ENCODE measurements around the gene NAALADL2.

NAALADL2 gene

GRCh38 chr3:175619369-175619768 lies 760.2 kb downstream of the NAALADL2 start:
- no peak for DNase-seq

- DNase-seq = no peak
Observed at GRCh38 chr3:175620093-175620492, 761.0 kb downstream of the NAALADL2 start.

- DNase-seq = no peak
Observed at GRCh38 chr3:175620532-175620931, 761.4 kb downstream of the NAALADL2 start.

GRCh38 chr3:175640958-175641357 lies 781.8 kb downstream of the NAALADL2 start:
- DNase-seq = no peak

- DNase-seq = no peak
Observed at GRCh38 chr3:175646865-175647264, 787.7 kb downstream of the NAALADL2 start.

DNA sequence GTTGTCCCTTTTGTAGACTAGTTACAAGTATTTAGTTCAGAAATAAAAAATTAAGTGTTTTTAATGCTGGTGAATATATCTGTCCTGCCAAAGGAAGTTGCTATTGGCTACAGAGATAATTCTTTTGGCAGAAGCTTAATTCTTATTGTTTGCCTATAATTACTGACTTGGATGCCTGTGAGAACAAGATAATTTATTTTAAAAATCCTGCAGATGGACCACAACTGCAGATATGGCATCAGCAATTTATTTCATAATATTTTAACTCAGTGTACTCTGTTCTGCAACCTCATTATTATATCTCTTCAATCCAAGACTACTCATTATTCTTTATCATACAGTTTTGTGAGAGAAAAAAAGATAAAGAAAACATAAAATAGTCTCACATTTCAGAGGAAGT lies 789.8 kb downstream of the NAALADL2 start:
- no peak for DNase-seq

- DNase-seq = no peak
Observed at GRCh38 chr3:175651716-175652115, 792.6 kb downstream of the NAALADL2 start.

GRCh38 chr3:175655351-175655750 lies 796.2 kb downstream of the NAALADL2 start:
- no peak for DNase-seq

DNA sequence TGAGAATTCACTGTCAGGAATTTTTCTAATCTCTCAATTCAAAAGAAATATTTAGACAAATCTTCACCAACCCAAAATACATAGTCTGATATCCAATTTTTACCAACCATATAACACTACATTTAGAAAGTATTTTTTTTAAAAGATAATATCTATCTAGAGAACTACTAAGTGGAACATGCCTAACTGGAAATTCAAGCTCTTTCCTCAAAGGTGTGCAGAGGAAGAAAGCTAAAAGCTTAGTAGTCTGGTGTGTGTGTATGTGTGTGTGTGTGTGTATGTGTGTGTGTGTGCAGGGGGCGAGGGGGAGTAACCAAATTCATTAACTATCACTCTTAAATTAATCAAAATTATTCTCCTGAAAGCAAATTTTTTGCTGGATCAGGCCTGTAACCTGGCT lies 797.3 kb downstream of the NAALADL2 start:
- DNase-seq = no peak

DNA sequence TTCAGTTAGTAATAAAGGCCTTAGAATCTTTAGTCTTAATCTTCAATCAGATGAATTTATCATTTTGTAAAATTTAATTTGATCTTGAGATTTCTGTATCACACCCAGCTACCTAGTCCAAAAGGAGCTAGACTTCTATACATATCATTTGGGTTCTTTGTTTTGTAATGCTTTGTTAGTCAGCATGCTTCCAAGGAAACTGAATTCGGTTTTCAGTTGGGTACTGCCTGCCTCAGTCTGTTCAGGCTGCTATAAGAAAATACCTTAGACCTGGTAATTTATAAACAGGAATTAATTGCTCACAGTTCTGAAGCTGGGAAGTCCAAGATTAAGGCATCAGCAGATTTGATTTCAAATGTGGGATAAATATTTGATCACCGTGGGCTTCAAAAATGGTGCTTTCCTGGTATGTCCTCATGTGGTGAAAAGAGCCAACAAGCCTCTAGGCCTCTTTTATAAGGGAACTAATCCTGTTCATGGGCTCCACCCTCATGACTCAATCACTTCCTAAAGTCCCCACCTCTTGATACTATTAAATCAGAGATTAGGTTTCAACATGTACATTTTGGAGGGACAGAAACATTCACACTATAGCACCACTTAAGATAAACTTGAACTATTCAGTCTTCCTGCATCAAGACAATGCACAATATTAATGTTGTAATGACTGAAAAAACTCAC lies 800.7 kb downstream of the NAALADL2 start:
- no peak for DNase-seq

GRCh38 chr3:175662815-175663214 lies 803.7 kb downstream of the NAALADL2 start:
- DNase-seq = no peak

GRCh38 chr3:175664911-175665310 lies 805.8 kb downstream of the NAALADL2 start:
- DNase-seq = no peak

- no peak for DNase-seq
Observed at GRCh38 chr3:175668300-175668699, 809.2 kb downstream of the NAALADL2 start.

- DNase-seq = no peak
Observed at GRCh38 chr3:175670557-175670956, 811.4 kb downstream of the NAALADL2 start.

DNA sequence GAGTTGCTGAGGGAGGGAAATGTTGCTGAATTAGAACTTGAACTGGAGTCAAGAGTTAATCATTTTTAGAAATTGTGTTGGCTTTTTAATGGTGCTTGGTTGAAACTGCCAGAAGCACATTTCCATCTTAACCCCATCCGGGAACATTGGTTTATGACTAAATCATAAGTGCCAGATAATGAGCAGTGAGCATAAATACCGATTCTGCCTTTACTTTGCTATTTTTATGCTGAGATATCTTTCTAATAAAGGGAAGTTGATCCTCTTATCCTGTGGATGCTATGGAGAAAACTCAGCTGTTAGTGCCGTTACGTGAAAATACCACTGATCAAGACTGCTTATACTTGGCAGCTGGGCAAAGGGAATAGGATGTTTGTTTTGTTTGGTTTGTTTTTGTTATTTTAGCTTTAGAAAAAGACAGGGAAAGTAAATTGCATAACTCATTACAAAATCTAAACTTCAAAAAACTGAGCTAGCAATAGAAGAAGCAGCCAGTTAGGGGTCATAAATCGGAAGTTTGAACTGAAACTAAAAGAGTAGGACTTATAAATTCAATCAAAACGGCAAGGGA lies 813.1 kb downstream of the NAALADL2 start:
- no peak for DNase-seq

GRCh38 chr3:175679568-175679967 lies 820.4 kb downstream of the NAALADL2 start:
- DNase-seq = no peak

GRCh38 chr3:175692256-175692655 lies 833.1 kb downstream of the NAALADL2 start:
- no peak for DNase-seq

GRCh38 chr3:175695251-175695650 lies 836.1 kb downstream of the NAALADL2 start:
- no peak for DNase-seq

- no peak for DNase-seq
Observed at GRCh38 chr3:175702956-175703355, 843.8 kb downstream of the NAALADL2 start.

GRCh38 chr3:175704366-175705055 lies 845.4 kb downstream of the NAALADL2 start:
- no peak for DNase-seq

DNA sequence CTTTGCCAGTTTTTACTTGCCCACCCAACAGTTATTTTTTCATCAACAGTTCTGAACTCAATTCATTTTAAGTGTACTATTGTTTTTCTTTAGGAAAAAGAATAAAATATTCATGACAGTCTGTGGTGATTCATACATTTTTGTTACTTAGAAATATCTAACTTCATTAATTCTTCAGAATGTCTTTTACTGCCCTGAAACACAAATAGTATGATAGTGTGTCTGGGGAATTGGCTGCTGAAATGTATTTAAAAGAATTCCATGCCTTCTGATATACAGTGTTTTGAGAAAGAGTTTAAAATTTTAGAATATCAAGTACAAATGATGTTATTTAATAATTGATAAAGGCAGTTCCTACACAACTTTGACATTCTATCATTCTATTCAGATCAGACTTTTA lies 854.1 kb downstream of the NAALADL2 start:
- no peak for DNase-seq

GRCh38 chr3:175716446-175716845 lies 857.3 kb downstream of the NAALADL2 start:
- DNase-seq = no peak

GRCh38 chr3:175726228-175726627 lies 867.1 kb downstream of the NAALADL2 start:
- DNase-seq = no peak

GRCh38 chr3:175728566-175728965 lies 869.4 kb downstream of the NAALADL2 start:
- no peak for DNase-seq

Data from NCI-H1694 treated with DMSO at 0.1 percent for 48 hours (cell line).